Right atrium auricular region (tissue), 2 donors: ENCODE data around the gene ENTPD6. TPM values are rescaled to one million over a fixed set of nuclear protein-coding genes. Genes with fewer than 3 reads are reported as not detected.
A peak's percentile ranks its signal among the peaks of the same experiment; 100 is the strongest.

Source experiments
- DNase-seq: peaks from one replicate; pipeline ENCODE4 v3.0.0-alpha.2; 2019; ENCODE audit warnings: low spot score
- H3K27ac ChIP-seq, 2 donors: fragments of 200-600 bp; sonication (generic); 1 replicate in 1 of 2; 2 replicates in 1 of 2; pipeline ENCODE4 v1.5.1; 2016 to 2019
- H3K27me3 ChIP-seq, 2 donors: fragments of 200-600 bp; sonication (generic); one replicate each; pipeline versions ENCODE4 v1.5.1 to v1.6.0; 2017 to 2019
- H3K36me3 ChIP-seq: fragments of 200-600 bp; sonication (generic); one replicate; pipeline ENCODE4 v1.5.1; 2016
- H3K4me1 ChIP-seq, 2 donors: fragments of 200-600 bp; sonication (generic); one replicate each; pipeline versions ENCODE4 v1.5.1 to v1.6.0; 2017 to 2019
- H3K4me3 ChIP-seq, 2 donors: fragments of 200-600 bp; sonication (generic); 1 replicate in 1 of 2; 2 replicates in 1 of 2; pipeline ENCODE4 v1.5.1; 2017 to 2019; ENCODE audit warnings: mild to moderate bottlenecking in 1 of 2, moderate library complexity in 1 of 2
- H3K9me3 ChIP-seq, 2 donors: fragments of 200-600 bp; sonication (generic); one replicate each; pipeline ENCODE4 v1.5.1; 2019
- CTCF ChIP-seq, 2 donors: fragments of 200-600 bp; sonication (generic); IDR thresholded peaks; one replicate each; pipeline ENCODE4 v1.5.1; 2019; ENCODE audit warnings: antibody characterized with exemption in 2 of 2
- total RNA-seq, 2 donors: library from RNA; depleted of rRNA; stranded (reverse); fragments of >200 nt; gene quantifications; one replicate each; pipeline ENCODE4 v1.1.0, GENCODE V29; 2016

Gene ENTPD6
- total RNA-seq = 100 to 1,000 TPM in 1 of 2 donors, 10 to 100 TPM in 1; 75.9 to 116 TPM

- peak within 1 kb of the TSS; percentile 95 to 98 for H3K27ac ChIP-seq
- no peaks in the 10 kb centered on the region for H3K27me3 ChIP-seq
- H3K4me1 ChIP-seq = peaks cover 0 to 67% of the 10 kb centered on the region in 2 donors
- no peaks in the 10 kb centered on the region for H3K9me3 ChIP-seq
- no peaks in the 10 kb centered on the region for H3K36me3 ChIP-seq
- peak; percentile 92 for DNase-seq
- peak in 1 of 2 donors; percentile 52 for TF ChIP-seq CTCF (IDR thresholded peaks at IDR 0.05)
- peak within 1 kb of the TSS; percentile 91 to 96 for H3K4me3 ChIP-seq
Measured at GRCh38 chr20:25195014-25195961, at the start of gene ENTPD6. Gene ENTPD6, plus strand, starts transcription at chr20:25195712. Its CDS starts 10,825 bp downstream, at chr20:25206537.

- Histone ChIP-seq H3K36me3 (no peaks in the 10 kb centered on the region), H3K4me3 (no peak overlapping the region), H3K27me3 (peaks cover 0 to 4% of the 10 kb centered on the region in 2 donors), H3K27ac (no peak overlapping the region), H3K4me1 (peaks cover 0 to 12% of the 10 kb centered on the region in 2 donors), H3K9me3 (no peaks in the 10 kb centered on the region)
- TF ChIP-seq CTCF (IDR thresholded peaks at IDR 0.05) = no peak
- no peak for DNase-seq
Measured at GRCh38 chr20:25146976-25147375, 48.5 kb upstream of the ENTPD6 start.

- Histone ChIP-seq H3K36me3 (no peaks in the 10 kb centered on the region), H3K4me3 (no peak overlapping the region), H3K27me3 (peaks cover 0 to 4% of the 10 kb centered on the region in 2 donors), H3K4me1 (peaks cover 0 to 12% of the 10 kb centered on the region in 2 donors), H3K27ac (no peak overlapping the region), H3K9me3 (no peaks in the 10 kb centered on the region)
- TF ChIP-seq CTCF (IDR thresholded peaks at IDR 0.05) = no peak
- DNase-seq = no peak
Measured at GRCh38 chr20:25147716-25148115, 47.8 kb upstream of the ENTPD6 start.

GRCh38 chr20:25148181-25148981 is 47.1 kb upstream of the ENTPD6 start:
- peaks cover 0 to 12% of the 10 kb centered on the region in 2 donors for H3K4me1 ChIP-seq
- DNase-seq = peak; percentile 75
- no peak for TF ChIP-seq CTCF (IDR thresholded peaks at IDR 0.05)
- peak overlapping the region; percentile 23 to 47 for H3K4me3 ChIP-seq
- no peaks in the 10 kb centered on the region for H3K36me3 ChIP-seq
- peaks cover 0 to 4% of the 10 kb centered on the region in 2 donors for H3K27me3 ChIP-seq
- H3K9me3 ChIP-seq = no peaks in the 10 kb centered on the region
- no peak overlapping the region for H3K27ac ChIP-seq

DNA sequence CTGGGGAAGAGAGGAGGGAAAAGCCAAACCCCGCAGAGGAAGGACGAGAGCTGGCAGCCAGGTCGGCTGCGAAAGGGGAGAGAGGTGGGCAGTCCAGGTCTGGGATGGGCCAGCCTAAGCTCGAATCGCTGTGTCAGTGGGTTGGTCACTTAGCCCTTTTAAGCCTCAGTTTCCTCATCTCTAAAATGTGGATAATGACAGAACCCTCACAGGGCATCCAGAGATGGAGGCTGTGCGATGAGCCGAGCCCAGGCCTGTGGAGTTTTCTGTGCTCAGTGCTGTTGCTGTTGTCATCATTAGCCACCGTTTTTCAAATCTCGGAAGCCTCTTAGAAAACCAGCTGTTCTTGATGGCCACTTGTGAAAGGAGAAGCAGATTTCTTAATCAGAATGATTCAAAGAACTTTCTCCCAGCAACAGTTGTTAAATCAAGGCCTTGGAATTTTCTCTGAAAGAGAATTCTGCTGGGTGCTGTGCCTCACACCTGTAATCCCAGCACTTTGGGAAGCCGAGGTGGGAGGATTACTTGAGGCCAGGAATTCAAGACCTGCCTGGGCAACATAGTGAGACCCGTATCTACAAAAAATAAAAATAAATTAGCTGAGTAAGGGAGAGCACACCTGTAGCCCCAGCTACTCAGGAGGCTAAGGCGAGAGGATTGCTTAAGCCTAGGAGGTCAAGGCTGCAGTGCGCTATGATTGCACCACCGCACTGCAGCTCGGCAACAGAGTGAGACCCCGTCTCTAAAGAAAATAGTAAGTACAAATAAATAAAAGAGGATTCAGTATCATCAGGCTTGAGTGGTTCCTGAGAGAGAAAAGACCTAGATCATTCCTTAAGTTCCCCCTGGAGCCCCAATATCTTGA is 46.3 kb upstream of the ENTPD6 start:
- DNase-seq = no peak
- Histone ChIP-seq H3K27me3 (peaks cover 0 to 4% of the 10 kb centered on the region in 2 donors), H3K4me3 (peak overlapping the region in 1 of 2 donors; percentile 47), H3K27ac (no peak overlapping the region), H3K36me3 (no peaks in the 10 kb centered on the region), H3K4me1 (peaks cover 0 to 12% of the 10 kb centered on the region in 2 donors), H3K9me3 (no peaks in the 10 kb centered on the region)
- no peak for TF ChIP-seq CTCF (IDR thresholded peaks at IDR 0.05)
